ENCODE measurements around the gene BBIP1. TPM values are rescaled to one million over a fixed set of nuclear protein-coding genes. Genes with fewer than 3 reads are reported as not detected.

BBIP1 gene
- 20.6 and 21.2 TPM in 2 replicates for total RNA-seq

GRCh38 chr10:110918643-110919348 is at the start of gene BBIP1:
Gene BBIP1 (minus strand): TSS chr10:110919180. CDS start chr10:110918157, 1,023 bp downstream.

GRCh38 chr10:110919349-110919931 is 460 bp upstream of the BBIP1 start, which contains the start of gene SHOC2:
Gene SHOC2 (plus strand): TSS chr10:110919604. CDS start chr10:110964359, 44,755 bp downstream.

GRCh38 chr10:110871298-110872084 is 47.5 kb downstream of the BBIP1 start, which contains the start of gene PDCD4:
Gene PDCD4 (plus strand): TSS chr10:110871928. CDS start chr10:110876028, 4,100 bp downstream.

Other genes with a start within 250 kb of the BBIP1 start
- gene PDCD4, start 47.3 kb downstream of the BBIP1 start, total RNA-seq, result 65.6 and 182 TPM in 2 replicates
- gene SHOC2, start 424 bp upstream of the BBIP1 start, total RNA-seq, result 35.3 and 54.7 TPM in 2 replicates
- gene ADRA2A, start 157.8 kb upstream of the BBIP1 start, total RNA-seq, result 0.79 and 2.4 TPM in 2 replicates

Data from placental epithelial cell (primary cell).